ENCODE results near the gene HOXC4. TPM values are rescaled to one million over a fixed set of nuclear protein-coding genes. Genes with fewer than 3 reads are reported as not detected.

Gene HOXC4
- polyA plus RNA-seq, 3 donors from 2014 or later = 0.45 to 0.99 (median 0.92) TPM

DNA sequence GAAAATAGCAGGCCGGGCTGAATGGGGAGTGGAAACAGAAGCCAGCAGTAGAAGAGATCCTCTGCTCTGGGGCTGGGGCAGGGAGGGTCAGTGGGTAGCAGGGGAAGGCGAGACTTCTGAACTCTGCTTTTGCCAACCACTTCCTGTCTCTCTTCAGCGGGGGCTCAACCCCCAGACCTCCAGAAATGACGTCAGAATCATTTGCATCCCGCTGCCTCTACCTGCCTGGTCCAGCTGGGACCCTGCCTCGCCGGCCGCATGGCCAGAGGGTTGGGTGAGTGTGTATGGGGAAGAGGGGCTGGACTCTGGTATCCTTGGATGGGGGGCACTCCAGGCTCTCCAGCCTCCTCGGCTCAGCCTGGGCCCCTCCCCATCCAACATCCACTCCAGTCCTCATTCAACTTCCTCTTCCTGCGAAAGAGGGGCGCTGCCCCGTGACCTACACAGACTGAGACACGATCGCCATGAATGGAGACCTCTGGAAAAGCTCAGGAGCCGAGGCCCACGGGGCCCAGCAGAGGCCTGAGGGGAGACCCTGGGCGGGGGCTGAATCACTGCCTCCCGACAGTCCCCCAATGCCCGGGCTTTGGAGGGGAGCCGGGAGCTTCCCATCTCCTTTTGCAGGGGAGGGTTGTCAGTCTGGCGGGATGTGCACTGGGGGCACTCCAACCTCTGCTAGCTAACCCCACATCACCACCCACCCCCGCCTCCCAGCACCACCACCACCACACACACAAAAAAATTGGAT is 458 bp upstream of the HOXC4 start:
- H3K27me3 Mint-ChIP-seq (ENCODE audit: low read depth in 3 of 3) = peaks cover 29 to 47% (median 32%) of the 10 kb centered on the region in 3 donors
- peaks cover 46 to 51% of the 10 kb centered on the region in 2 donors for H3K4me1 Mint-ChIP-seq
- peaks cover 0 to 5% (median 0%) of the 10 kb centered on the region in 6 donors for H3K9me3 Mint-ChIP-seq
- H3K27ac Mint-ChIP-seq = peak overlapping the region; percentile 83 to 93 (median 88)
- DNase-seq = peak; percentile 61 to 71 (median 62)
- H3K36me3 Mint-ChIP-seq = peaks cover 0 to 4% (median under 1%) of the 10 kb centered on the region in 3 donors
- H3K4me3 Mint-ChIP-seq = peak overlapping the region; percentile 82 to 91 (median 85)

DNA sequence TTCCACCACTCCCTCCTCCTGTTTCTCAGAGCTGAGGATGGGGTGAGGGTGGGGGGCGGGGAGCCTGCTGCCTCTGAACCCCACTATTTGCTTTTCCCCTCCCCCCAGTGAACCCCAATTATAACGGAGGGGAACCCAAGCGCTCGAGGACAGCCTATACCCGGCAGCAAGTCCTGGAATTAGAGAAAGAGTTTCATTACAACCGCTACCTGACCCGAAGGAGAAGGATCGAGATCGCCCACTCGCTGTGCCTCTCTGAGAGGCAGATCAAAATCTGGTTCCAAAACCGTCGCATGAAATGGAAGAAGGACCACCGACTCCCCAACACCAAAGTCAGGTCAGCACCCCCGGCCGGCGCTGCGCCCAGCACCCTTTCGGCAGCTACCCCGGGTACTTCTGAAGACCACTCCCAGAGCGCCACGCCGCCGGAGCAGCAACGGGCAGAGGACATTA is 1.1 kb downstream of the HOXC4 start:
- Mint-ChIP-seq H3K27me3 (ENCODE audit: low read depth in 3 of 3) (peaks cover 23 to 40% (median 30%) of the 10 kb centered on the region in 3 donors), H3K27ac (peak overlapping the region in 2 of 6 donors; percentile 65), H3K4me1 (peaks cover 45 to 49% of the 10 kb centered on the region in 2 donors), H3K36me3 (peaks cover 3 to 13% (median 5%) of the 10 kb centered on the region in 3 donors), H3K4me3 (peak overlapping the region in 4 of 5 donors; percentile 74 to 91 (median 84)), H3K9me3 (peaks cover 0 to 2% (median 0%) of the 10 kb centered on the region in 6 donors)
- DNase-seq = no peak

DNA sequence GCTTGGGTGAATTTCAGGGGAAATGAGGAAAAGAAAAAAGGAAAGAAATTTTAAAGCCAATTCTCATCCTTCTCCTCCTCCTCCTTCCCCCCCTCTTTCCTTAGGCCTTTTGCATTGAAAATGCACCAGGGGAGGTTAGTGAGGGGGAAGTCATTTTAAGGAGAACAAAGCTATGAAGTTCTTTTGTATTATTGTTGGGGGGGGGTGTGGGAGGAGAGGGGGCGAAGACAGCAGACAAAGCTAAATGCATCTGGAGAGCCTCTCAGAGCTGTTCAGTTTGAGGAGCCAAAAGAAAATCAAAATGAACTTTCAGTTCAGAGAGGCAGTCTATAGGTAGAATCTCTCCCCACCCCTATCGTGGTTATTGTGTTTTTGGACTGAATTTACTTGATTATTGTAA is 1.9 kb downstream of the HOXC4 start:
- peaks cover 21 to 35% (median 25%) of the 10 kb centered on the region in 3 donors for H3K27me3 Mint-ChIP-seq (ENCODE audit: low read depth in 3 of 3)
- peaks cover 3 to 13% (median 5%) of the 10 kb centered on the region in 3 donors for H3K36me3 Mint-ChIP-seq
- no peak overlapping the region for H3K4me3 Mint-ChIP-seq
- H3K9me3 Mint-ChIP-seq = peaks cover 0 to 2% (median 0%) of the 10 kb centered on the region in 6 donors
- DNase-seq = no peak
- H3K27ac Mint-ChIP-seq = no peak overlapping the region
- peaks cover 38 to 41% of the 10 kb centered on the region in 2 donors for H3K4me1 Mint-ChIP-seq

DNA sequence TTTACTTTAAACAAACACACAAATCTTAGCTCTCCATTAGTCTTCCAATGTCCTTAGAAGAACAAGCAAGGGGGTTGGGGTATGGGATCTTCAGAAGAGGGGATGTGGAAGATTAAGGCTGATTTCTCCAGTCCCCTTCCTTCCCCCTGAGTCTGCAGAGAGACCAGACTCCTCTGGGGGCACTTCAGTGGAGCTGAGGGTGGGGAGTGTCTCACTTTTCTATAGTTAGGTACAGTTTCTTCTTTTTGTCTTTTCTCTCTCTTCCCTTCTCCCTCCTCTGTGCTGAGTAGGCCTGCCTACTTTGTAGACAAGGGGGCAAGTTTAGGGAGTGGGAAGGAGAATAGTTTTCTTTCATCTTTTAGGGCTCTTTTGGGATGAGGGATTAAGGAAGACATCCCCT is 2.5 kb downstream of the HOXC4 start:
- Mint-ChIP-seq H3K4me1 (peaks cover 34 to 35% of the 10 kb centered on the region in 2 donors), H3K36me3 (peaks cover 3 to 13% (median 5%) of the 10 kb centered on the region in 3 donors), H3K4me3 (peak overlapping the region in 2 of 5 donors; percentile 0 to 3), H3K27ac (peak overlapping the region in 1 of 6 donors; percentile 19), H3K27me3 (ENCODE audit: low read depth in 3 of 3) (peaks cover 19 to 32% (median 20%) of the 10 kb centered on the region in 3 donors), H3K9me3 (peaks cover 0 to 1% (median 0%) of the 10 kb centered on the region in 6 donors)
- DNase-seq = no peak

DNA sequence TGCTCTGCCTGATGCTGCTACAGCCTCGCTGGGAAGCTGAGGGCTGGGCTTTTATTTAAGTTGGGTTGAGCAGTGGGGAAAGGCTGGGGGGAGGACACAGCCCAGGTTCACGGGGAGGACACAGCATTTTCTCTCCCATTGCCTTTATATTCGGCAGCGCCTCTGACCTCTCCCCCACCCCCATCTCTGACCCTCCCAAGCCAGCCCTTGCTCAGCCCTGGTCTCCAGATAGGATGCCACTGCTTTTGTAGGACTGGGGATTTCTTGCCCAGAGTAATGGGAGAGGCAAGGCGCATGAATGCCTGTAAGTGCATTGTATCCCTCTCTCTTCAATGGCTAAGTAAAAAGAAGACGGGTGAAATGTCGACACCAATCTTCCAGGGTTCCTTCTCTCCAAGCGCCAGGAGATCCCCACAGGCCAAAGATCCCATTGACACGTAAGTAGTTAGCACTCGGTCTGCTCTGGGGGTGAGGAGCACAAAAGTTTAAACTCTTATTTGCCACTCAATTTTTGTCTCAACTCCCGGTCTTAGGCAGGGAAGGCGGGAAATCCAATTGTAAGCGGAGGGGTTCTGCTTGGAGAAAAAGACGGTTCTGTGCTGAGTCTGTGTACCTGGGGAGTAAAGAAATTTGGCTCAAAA is 4.6 kb downstream of the HOXC4 start:
- no peak for DNase-seq
- Mint-ChIP-seq H3K36me3 (peaks cover 7 to 13% (median 11%) of the 10 kb centered on the region in 3 donors), H3K9me3 (no peaks in the 10 kb centered on the region), H3K27me3 (ENCODE audit: low read depth in 3 of 3) (peaks cover 18 to 23% (median 20%) of the 10 kb centered on the region in 3 donors), H3K27ac (no peak overlapping the region), H3K4me1 (peaks cover 14% of the 10 kb centered on the region in 2 donors), H3K4me3 (no peak overlapping the region)

DNA sequence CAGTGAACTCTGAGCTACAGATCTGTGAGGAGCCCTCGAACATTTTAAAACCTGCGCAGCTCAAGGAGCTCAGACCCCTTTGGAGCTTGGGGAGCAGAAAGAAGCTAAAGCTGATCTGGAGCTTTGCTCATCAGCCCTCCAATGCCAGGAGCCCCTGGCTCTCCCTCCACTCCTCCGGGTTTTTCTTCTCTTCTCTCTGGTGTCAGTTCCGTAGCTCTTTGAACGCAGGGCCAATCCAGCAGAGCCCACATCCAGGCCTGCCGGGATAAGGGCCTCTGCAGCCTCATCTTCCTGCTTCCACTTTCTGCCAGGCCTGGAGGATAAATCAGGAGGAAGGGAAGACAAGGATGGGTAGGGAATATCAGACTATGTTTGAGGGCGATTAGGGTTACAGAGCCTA is 6.0 kb downstream of the HOXC4 start:
- H3K36me3 Mint-ChIP-seq = peaks cover 7 to 13% (median 12%) of the 10 kb centered on the region in 3 donors
- no peak for DNase-seq
- peak overlapping the region in 1 of 6 donors; percentile 18 for H3K27ac Mint-ChIP-seq
- peaks cover 2 to 4% of the 10 kb centered on the region in 2 donors for H3K4me1 Mint-ChIP-seq
- peaks cover 16 to 26% (median 19%) of the 10 kb centered on the region in 3 donors for H3K27me3 Mint-ChIP-seq (ENCODE audit: low read depth in 3 of 3)
- no peak overlapping the region for H3K4me3 Mint-ChIP-seq
- no peaks in the 10 kb centered on the region for H3K9me3 Mint-ChIP-seq

DNA sequence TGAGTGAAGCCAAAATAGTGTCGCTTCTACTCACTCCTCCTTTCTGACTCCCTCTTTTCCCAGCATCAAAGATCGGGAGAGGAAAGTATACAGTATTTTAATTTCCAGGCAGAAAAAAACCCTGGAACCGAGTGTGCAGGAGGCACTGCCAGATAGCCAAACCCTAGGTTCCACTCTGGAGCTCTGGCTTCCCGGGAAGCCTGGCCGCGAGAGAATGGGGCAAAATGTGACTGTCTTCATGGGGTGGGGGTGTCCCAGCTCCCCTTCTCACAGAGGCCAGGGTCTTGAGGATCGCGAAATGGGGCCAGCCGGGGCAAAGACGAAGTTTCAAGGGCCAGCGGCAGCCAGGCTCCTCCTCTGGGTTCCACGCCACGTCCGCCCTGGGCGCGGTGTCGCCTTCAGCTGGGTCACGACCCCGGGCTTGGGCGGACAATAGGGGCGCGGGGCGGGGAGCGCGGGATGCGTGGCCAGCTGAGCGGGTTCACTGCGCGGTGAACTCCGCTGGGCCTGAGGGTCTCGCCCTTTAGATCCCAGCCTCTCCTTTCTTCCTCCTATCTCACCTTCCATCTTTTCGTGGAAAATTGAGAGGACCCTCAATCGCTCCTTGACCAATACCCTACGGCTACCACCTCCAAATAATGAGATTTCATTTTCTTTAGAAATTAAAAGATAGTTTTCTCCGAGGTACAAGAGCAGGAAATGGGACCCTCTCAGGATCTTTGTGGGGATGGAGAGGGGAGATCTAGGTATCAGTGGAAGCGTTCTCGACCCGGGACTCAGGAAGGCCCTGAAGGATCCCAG is 6.7 kb downstream of the HOXC4 start:
- peaks cover 13 to 24% (median 19%) of the 10 kb centered on the region in 3 donors for H3K27me3 Mint-ChIP-seq (ENCODE audit: low read depth in 3 of 3)
- peaks cover 0 to 1% of the 10 kb centered on the region in 2 donors for H3K4me1 Mint-ChIP-seq
- peaks cover 7 to 13% (median 12%) of the 10 kb centered on the region in 3 donors for H3K36me3 Mint-ChIP-seq
- no peaks in the 10 kb centered on the region for H3K9me3 Mint-ChIP-seq
- DNase-seq = no peak
- H3K4me3 Mint-ChIP-seq = no peak overlapping the region
- H3K27ac Mint-ChIP-seq = no peak overlapping the region

DNA sequence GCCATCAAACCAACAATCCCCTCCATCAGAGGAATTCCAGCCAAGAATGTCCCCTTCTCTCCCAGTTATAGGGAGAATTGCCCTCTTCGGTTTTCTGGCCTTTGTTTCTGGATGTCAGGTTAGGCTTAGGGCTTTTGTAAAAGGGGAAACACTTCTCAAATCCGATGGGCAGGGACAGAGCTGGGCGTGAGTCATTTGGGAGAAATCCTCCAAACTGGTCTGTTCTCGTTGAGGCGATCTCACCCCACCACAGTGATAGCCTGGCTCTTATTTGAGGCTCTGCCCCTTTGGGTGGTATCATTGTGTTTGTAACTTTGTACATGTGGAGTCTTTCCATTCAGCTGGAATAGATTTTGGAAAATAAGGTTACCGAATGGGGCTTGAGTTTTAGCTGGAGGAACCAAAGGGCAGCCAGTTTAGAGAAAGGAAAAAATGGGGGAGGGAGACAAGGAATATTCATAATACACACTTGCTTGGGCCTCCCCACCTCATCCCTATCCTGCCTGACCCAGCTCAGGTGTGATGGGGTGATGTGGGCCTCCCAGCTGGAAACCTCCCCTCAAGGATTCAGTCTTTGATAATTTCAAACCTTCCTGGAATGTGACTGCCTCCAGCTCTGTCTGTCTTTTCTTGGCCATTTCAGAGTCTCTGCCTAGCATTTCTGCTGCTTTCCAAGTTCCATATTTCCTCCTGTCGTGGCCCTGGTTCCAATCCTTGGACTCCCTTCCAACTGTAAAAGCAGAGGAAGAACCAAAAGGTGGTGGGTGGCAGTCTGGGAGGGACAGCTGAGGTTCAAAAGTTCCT is 7.5 kb downstream of the HOXC4 start:
- Mint-ChIP-seq H3K4me3 (no peak overlapping the region), H3K9me3 (no peaks in the 10 kb centered on the region), H3K27me3 (ENCODE audit: low read depth in 3 of 3) (peaks cover 13 to 25% (median 22%) of the 10 kb centered on the region in 3 donors), H3K27ac (no peak overlapping the region), H3K4me1 (no peaks in the 10 kb centered on the region), H3K36me3 (peaks cover 7 to 13% (median 12%) of the 10 kb centered on the region in 3 donors)
- no peak for DNase-seq

DNA sequence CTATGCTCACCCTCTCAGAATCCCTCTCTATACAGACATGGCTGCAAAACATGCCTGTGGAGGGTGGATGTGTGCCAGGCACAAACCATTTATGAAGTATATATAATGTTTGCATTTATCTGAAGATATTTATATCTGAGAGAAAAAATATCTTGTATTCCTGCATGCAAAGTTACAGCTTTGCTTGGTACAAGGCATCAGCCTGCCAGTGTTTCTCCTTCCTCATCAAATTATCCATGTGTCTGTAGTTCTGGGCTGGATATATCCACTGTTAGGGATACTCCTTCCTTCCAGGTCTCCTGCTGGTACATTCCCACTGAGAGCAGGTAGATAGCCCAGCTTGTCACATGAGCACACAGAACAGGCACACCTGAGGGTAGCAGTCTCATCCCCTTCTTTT is 12.0 kb downstream of the HOXC4 start:
- Mint-ChIP-seq H3K27me3 (ENCODE audit: low read depth in 3 of 3) (peaks cover 8 to 19% (median 15%) of the 10 kb centered on the region in 3 donors), H3K36me3 (peaks cover 0 to 7% (median 4%) of the 10 kb centered on the region in 3 donors), H3K9me3 (no peaks in the 10 kb centered on the region), H3K4me3 (no peak overlapping the region), H3K4me1 (no peaks in the 10 kb centered on the region), H3K27ac (no peak overlapping the region)
- no peak for DNase-seq

DNA sequence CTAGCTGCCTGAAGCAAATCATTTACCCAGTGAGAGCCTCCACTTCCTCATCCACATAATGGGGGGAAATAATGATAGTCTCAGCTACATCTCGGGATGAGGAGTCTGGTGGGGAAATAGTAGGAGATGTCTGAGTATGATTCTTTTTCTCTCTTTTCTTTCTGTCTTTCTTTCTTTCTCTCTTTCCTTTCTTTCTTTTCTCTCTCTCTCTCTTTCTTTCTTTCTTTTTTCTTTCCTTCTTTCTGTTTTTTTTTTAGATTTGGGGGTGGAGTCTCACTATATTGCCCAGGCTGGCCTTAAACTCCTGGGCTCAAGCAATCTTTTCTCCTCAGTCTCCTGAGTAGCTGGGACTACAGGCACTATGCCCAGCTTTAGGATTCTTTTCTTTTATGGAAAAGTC is 12.8 kb downstream of the HOXC4 start:
- Mint-ChIP-seq H3K27ac (no peak overlapping the region), H3K9me3 (no peaks in the 10 kb centered on the region), H3K27me3 (ENCODE audit: low read depth in 3 of 3) (peaks cover 9 to 19% (median 15%) of the 10 kb centered on the region in 3 donors), H3K36me3 (peaks cover 0 to 7% (median 4%) of the 10 kb centered on the region in 3 donors), H3K4me1 (no peaks in the 10 kb centered on the region), H3K4me3 (no peak overlapping the region)
- no peak for DNase-seq

DNA sequence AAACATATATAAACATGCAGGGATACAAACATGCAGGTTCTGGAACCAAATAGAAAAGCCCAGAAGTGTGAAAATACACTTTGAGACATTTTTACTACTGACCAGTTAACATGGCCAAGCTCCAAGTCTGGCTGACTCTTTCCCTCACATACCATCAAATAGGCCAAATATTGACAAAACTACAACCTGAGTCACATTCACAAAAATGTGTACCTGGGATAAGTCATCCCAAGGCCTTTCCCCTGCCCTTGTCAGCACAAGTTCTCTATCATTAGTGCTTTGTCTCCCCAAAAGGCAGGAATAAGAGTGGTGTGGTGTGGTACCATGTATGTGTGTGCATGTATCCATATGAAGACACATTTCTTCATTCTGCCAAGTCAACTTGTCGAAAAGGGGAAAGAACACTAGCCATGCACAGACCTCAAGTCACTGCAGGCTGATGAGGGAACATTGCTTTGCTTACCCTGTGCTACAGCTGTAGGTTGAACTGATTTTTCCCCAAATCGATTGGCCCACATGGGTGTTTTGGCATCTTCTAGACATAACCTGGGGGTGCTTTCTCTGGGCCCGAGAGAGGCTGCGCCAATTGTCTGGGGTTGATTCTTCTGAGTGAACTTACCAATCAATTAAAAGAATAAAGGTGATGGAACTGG is 14.9 kb downstream of the HOXC4 start:
- DNase-seq = no peak
- Mint-ChIP-seq H3K27me3 (ENCODE audit: low read depth in 3 of 3) (peaks cover 6 to 13% (median 8%) of the 10 kb centered on the region in 3 donors), H3K27ac (no peak overlapping the region)

DNA sequence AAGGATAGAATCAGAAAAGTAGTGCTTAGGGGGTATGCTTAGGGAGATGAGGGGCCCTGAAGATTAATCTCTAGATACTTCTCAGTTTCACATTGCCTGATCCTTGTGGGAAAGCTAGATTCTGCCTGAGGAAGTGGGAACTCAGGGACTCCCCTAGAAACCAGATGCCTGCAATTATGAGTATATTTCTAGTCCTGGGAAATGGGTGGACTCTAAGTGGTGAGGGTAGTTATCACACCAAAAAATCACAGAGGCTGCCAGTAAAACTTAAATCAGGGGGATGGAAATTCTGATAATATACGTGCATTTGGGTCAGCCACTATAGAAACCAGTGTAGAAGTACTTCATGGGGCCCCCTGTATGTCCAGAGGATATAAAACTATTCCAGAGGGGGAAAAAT is 18.3 kb downstream of the HOXC4 start:
- H3K9me3 Mint-ChIP-seq = no peaks in the 10 kb centered on the region
- no peaks in the 10 kb centered on the region for H3K36me3 Mint-ChIP-seq
- no peak for DNase-seq
- no peak overlapping the region for H3K27ac Mint-ChIP-seq
- peaks cover 6 to 9% (median 7%) of the 10 kb centered on the region in 3 donors for H3K27me3 Mint-ChIP-seq (ENCODE audit: low read depth in 3 of 3)
- no peaks in the 10 kb centered on the region for H3K4me1 Mint-ChIP-seq
- no peak overlapping the region for H3K4me3 Mint-ChIP-seq

More for the DNA sequence above, 14.9 kb downstream of the HOXC4 start:
- H3K4me3 Mint-ChIP-seq = no peak overlapping the region
- H3K9me3 Mint-ChIP-seq = no peaks in the 10 kb centered on the region
- H3K4me1 Mint-ChIP-seq = no peaks in the 10 kb centered on the region
- no peaks in the 10 kb centered on the region for H3K36me3 Mint-ChIP-seq
